GM23248 (cell line): Measurements from ENCODE around the gene FURIN. TPM values are rescaled to one million over a fixed set of nuclear protein-coding genes. Genes with fewer than 3 reads are reported as not detected.

Experiments
- DNase-seq: peaks from one replicate; pipeline ENCODE4 v3.0.0-alpha.2; 2015
- H2AFZ ChIP-seq: fragments of 200-600 bp; sonication (generic); 2 replicates; pipeline ENCODE4 v1.6.1; 2016; ENCODE audit warnings: antibody characterized with exemption
- H3F3A ChIP-seq: fragments of 200-600 bp; sonication (generic); 2 replicates; pipeline ENCODE4 v1.6.1; 2016; ENCODE audit warnings: mild to moderate bottlenecking, antibody characterized with exemption, mixed run types; ENCODE audit not compliant: insufficient read depth
- H3K27ac ChIP-seq: fragments of 200-600 bp; sonication (generic); 2 replicates; pipeline ENCODE4 v1.5.1; 2016; ENCODE audit warnings: mild to moderate bottlenecking
- H3K27me3 ChIP-seq: fragments of 200-600 bp; sonication (generic); replicated peaks from 2 replicates; pipeline ENCODE4 v1.6.1; 2016; ENCODE audit warnings: mild to moderate bottlenecking; ENCODE audit not compliant: insufficient read depth
- H3K36me3 ChIP-seq: fragments of 200-600 bp; sonication (generic); 2 replicates; pipeline ENCODE4 v1.6.1; 2016; ENCODE audit warnings: low read depth, mild to moderate bottlenecking
- H3K4me1 ChIP-seq: fragments of 200-600 bp; sonication (generic); 2 replicates; pipeline ENCODE4 v1.6.1; 2016; ENCODE audit warnings: mild to moderate bottlenecking; ENCODE audit not compliant: insufficient read depth
- H3K4me2 ChIP-seq: fragments of 200-600 bp; sonication (generic); one replicate; pipeline ENCODE4 v1.6.1; 2016; ENCODE audit warnings: mild to moderate bottlenecking; ENCODE audit not compliant: unreplicated experiment
- H3K4me3 ChIP-seq: fragments of 200-600 bp; sonication (generic); 2 replicates; pipeline ENCODE4 v1.5.1; 2016; ENCODE audit warnings: mild to moderate bottlenecking
- H3K79me2 ChIP-seq: fragments of 200-600 bp; sonication (generic); 2 replicates; pipeline ENCODE4 v1.6.1; 2016; ENCODE audit warnings: mild to moderate bottlenecking; ENCODE audit not compliant: insufficient read depth
- H3K9ac ChIP-seq: fragments of 200-600 bp; sonication (generic); 2 replicates; pipeline ENCODE4 v1.6.1; 2016; ENCODE audit warnings: mild to moderate bottlenecking
- H3K9me2 ChIP-seq: fragments of 200-600 bp; sonication (generic); 2 replicates; pipeline ENCODE4 v1.6.1; 2016; ENCODE audit warnings: mixed run types, mild to moderate bottlenecking, moderate library complexity; ENCODE audit not compliant: insufficient read depth
- H3K9me3 ChIP-seq: fragments of 200-600 bp; sonication (generic); one replicate; pipeline ENCODE4 v1.6.1; 2017; ENCODE audit warnings: low read depth
- H4K20me1 ChIP-seq: fragments of 200-600 bp; sonication (generic); 2 replicates; pipeline ENCODE4 v1.6.0; 2016; ENCODE audit not compliant: insufficient read depth
- EZH2 ChIP-seq: fragments of 200-600 bp; sonication (generic); IDR thresholded peaks from 2 replicates; pipeline ENCODE4 v1.6.1; 2018; ENCODE audit warnings: antibody characterized with exemption, mild to moderate bottlenecking; ENCODE audit not compliant: insufficient read depth, poor library complexity, severe bottlenecking
- EZH2phosphoT487 ChIP-seq: fragments of 200-600 bp; sonication (generic); IDR thresholded peaks from 2 replicates; pipeline ENCODE4 v1.6.1; 2018; ENCODE audit warnings: antibody characterized with exemption, moderate library complexity, mild to moderate bottlenecking, low read depth; ENCODE audit not compliant: insufficient read depth
- WGBS, 2 experiments: methylation state at CpG; one replicate each; pipeline ENCODE4 v1.1.6; 2015 to 2017; ENCODE audit warnings: low lambda C conversion rate in 2 of 2, low coverage in 1 of 2; ENCODE audit errors: missing lambda C conversion rate in 2 of 2; 5-methylcytosine and 5-hydroxymethylcytosine counted together
- in situ Hi-C: fragments of 300-500 bp; cut with MboI; formaldehyde crosslinking; loops from 2 replicates; pipeline ENCODE4 v1.15.0; 2020
- polyA plus RNA-seq: library from polyadenylated mRNA; unstranded; fragments of >200 nt; fragmentation: Nextera tagmentation; extraction: Ambion mirVana; gene quantifications from 2 replicates; pipeline ENCODE4 v1.2.1, GENCODE V29; 2016
- total RNA-seq: library from RNA; depleted of rRNA; stranded (reverse); fragments of >200 nt; shearing (Covaris generic); gene quantifications from 2 replicates; pipeline ENCODE4 v1.2.3, GENCODE V29; 2014

Gene FURIN
- total and polyA plus RNA-seq, 2 experiments from 2014 or later, result 13.9 to 50.8 TPM

- peak overlapping the region; percentile 69 for H3K4me2 ChIP-seq
- TF ChIP-seq EZH2, result no peak
- TF ChIP-seq EZH2phosphoT487, result no peak
- peaks cover 4% of the 10 kb centered on the region; the same call in 1 of the 2 replicates for H3K4me1 ChIP-seq
- H3K36me3 ChIP-seq, result 0 out of 2 replicates have a peak, but pooled peaks cover 1% of the 10 kb centered on the region
- WGBS, 2 experiments, result 64 to 65% methylated on average over 7 of the region's 7 CpGs
- in situ Hi-C loops, result loop anchor here (10.0 to 25.0 kb wide), 2 partner anchors 229 to 571 kb away; no protein-coding TSS in a partner anchor
- H3K9me3 ChIP-seq, result no peaks in the 10 kb centered on the region
- H4K20me1 ChIP-seq, result no peaks in the 10 kb centered on the region
- peak overlapping the region; percentile 85 for H3K9ac ChIP-seq
- H3K27ac ChIP-seq, result 0 out of 2 replicates have a peak overlapping the region, but pooled peaks have one; percentile 26
- peak overlapping the region; percentile 91 for H2AFZ ChIP-seq
- H3K79me2 ChIP-seq, result no peaks in the 10 kb centered on the region
- peaks cover 6% of the 10 kb centered on the region; the same call in 1 of the 2 replicates for H3F3A ChIP-seq
- no peaks in the 10 kb centered on the region for H3K9me2 ChIP-seq
- no peaks in the 10 kb centered on the region for H3K27me3 ChIP-seq
- peak; percentile 39 for DNase-seq
- peak overlapping the region; percentile 65; the same call in 1 of the 2 replicates for H3K4me3 ChIP-seq
These were observed 15.2 kb downstream of the FURIN start for GRCh38 chr15:90883526-90883975.

DNA sequence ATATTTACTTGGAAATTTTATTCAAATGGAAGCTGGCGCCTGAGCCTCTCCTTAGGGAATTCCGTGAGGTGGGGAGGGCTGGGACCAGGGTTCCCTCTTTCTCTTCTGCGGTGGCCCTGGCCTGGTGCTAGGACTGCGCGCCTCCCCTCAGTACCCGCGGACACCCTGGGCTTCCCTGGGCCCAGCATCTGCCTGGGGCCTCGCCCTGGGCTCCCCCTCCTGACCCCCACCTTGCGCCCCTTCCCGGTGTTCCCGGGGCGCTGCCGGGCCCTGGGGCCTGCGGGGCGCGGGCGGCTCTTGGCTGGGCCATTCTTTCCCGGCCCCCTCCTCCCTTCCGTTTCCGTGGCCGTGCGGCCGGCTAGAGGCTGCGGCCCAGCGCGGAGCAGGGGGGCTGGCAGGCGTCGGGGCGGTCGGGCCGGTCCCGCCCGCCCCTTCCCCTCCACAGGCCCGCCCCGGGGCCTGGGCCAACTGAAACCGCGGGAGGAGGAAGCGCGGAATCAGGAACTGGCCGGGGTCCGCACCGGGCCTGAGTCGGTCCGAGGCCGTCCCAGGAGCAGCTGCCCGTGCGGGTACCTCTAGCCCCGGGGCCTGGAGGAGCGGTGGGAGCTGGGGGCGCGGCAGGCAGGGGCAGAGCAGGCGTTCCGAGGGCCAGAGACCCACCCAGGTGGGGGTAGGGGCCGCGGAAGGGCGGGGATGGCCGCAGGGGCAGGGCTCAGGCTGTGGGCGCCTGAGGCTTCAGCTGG lies 15.8 kb downstream of the FURIN start, which contains the start of gene FES:
Gene FES, plus strand, starts transcription at position 529 of the 743 bp plus-strand sequence. CDS start 542 bp downstream, outside the sequence.
- peak; percentile 53 for DNase-seq
- TF ChIP-seq EZH2phosphoT487, result no peak
- no peak for TF ChIP-seq EZH2
- Histone ChIP-seq H3K4me1 (peaks cover 4% of the 10 kb centered on the region; the same call in 1 of the 2 replicates), H3K79me2 (no peaks in the 10 kb centered on the region), H3K4me3 (peak within 1 kb of the TSS; percentile 65), H2AFZ (peak within 1 kb of the TSS; percentile 91), H3K9ac (peak within 1 kb of the TSS; percentile 85), H3K27me3 (no peaks in the 10 kb centered on the region), H3K9me3 (no peaks in the 10 kb centered on the region), H4K20me1 (no peaks in the 10 kb centered on the region), H3K27ac (0 out of 2 replicates have a peak within 1 kb of the TSS, but pooled peaks have one; percentile 26), H3F3A (peaks cover 6% of the 10 kb centered on the region; the same call in 1 of the 2 replicates), H3K9me2 (no peaks in the 10 kb centered on the region), H3K4me2 (peak within 1 kb of the TSS; percentile 69), H3K36me3 (no peaks in the 10 kb centered on the region)
- whole genome bisulfite sequencing, 2 experiments, result 4 to 8% methylated on average over 18 to 50 of the region's 58 CpGs
- in situ Hi-C loops, result loop anchor here (10.0 to 25.0 kb wide), 2 partner anchors 229 to 572 kb away; no protein-coding TSS in a partner anchor

DNA sequence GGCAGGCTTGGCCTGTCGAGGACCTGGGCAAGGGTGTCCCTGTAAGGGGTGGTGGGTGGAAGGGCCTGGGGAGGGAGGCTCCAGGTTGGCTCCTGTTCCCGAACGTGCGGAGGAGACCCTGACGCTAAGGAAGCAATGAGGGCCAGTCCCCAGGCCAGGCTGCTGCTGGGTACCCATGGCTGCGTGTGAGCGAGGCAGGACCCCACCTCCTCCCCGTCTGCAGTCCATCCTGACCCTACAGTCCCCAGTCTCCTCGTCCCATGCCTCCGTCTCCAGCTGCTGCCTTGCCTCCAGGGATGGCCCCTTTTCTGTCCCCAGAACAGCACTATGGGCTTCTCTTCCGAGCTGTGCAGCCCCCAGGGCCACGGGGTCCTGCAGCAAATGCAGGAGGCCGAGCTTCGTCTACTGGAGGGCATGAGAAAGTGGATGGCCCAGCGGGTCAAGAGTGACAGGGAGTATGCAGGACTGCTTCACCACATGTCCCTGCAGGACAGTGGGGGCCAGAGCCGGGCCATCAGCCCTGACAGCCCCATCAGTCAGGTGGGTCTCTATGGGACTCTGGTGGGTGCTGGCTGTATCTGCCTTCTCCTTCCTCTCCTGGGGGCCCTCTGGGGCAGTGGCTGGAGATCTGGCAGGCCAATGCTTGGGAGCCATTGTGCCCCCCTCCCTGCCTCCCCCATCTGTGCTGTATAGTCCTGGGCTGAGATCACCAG lies 16.5 kb downstream of the FURIN start:
- 47 to 59% methylated on average over 10 to 15 of the region's 16 CpGs for WGBS, 2 experiments
- peak overlapping the region; percentile 85 for H3K9ac ChIP-seq

More for the DNA sequence above, 16.5 kb downstream of the FURIN start:
- Histone ChIP-seq H3K9me3 (no peaks in the 10 kb centered on the region), H3K4me3 (peak overlapping the region; percentile 65), H3F3A (peaks cover 6% of the 10 kb centered on the region; the same call in 1 of the 2 replicates), H3K9me2 (no peaks in the 10 kb centered on the region), H3K79me2 (no peaks in the 10 kb centered on the region), H3K4me1 (peaks cover 4% of the 10 kb centered on the region; the same call in 1 of the 2 replicates), H3K4me2 (peak overlapping the region; percentile 69), H3K36me3 (no peaks in the 10 kb centered on the region), H3K27ac (no peak overlapping the region), H4K20me1 (no peaks in the 10 kb centered on the region), H3K27me3 (no peaks in the 10 kb centered on the region), H2AFZ (peak overlapping the region; percentile 91)
- TF ChIP-seq EZH2, result no peak
- no peak for TF ChIP-seq EZH2phosphoT487
- no peak for DNase-seq
- in situ Hi-C loops, result loop anchor here (10.0 to 25.0 kb wide), 2 partner anchors 230 to 573 kb away; no protein-coding TSS in a partner anchor
